NT2/D1 (cell line): Measurements from ENCODE around the gene GP1BB.

Experiments used
- SUZ12 ChIP-seq: IDR thresholded peaks from 2 replicates; pipeline ENCODE4 v1.6.1; 2011; ENCODE audit not compliant: insufficient read length, insufficient read depth; ENCODE audit errors: extremely low read depth
- YY1 ChIP-seq: IDR thresholded peaks from 2 replicates; pipeline ENCODE4 v1.6.1; 2011; ENCODE audit not compliant: insufficient read length, insufficient read depth
- ZNF274 ChIP-seq: IDR thresholded peaks from 2 replicates; pipeline ENCODE4 v1.6.1; 2011; ENCODE audit warnings: mild to moderate bottlenecking, low read depth, low read length

DNA sequence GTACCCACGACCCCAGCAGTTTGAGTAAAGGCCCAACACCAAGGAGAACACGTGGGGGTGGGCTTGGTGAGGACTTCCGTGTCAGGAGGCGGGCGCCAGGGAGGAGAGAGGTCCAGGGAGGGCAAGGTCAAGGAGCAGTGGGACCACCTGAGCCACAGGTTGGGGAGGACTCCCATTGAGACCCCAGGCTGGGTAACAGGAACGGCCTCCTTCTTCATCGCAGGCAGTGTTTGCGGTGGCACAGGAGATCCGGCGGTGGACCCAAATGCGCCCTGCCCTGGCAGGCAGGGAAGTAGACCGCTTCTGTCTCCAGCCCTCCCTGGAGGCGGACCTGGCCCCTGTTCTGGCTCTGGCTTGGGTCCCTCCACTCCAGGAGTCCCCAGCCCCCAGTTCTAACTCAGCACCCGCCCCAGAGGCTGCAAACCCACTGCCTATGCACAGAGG lies 31.4 kb downstream of the GP1BB start:
- no peak for TF ChIP-seq SUZ12
- no peak for TF ChIP-seq YY1
- no peak for TF ChIP-seq ZNF274
